Uterus (tissue), 4 donors: Measurements from ENCODE around the gene PANK4. TPM values are rescaled to one million over a fixed set of nuclear protein-coding genes. Genes with fewer than 3 reads are reported as not detected.

Source experiments
- DNase-seq, 2 donors: peaks; one replicate each; pipeline ENCODE4 v3.0.0-alpha.2; 2019 to 2020
- H3K27ac ChIP-seq, 2 donors: fragments of 200-600 bp; sonication (generic); 1 replicate in 1 of 2; 2 replicates in 1 of 2; pipeline ENCODE4 v1.5.1; 2016 to 2018
- H3K27me3 ChIP-seq, 2 donors: fragments of 200-600 bp; sonication (generic); one replicate each; pipeline ENCODE4 v1.5.1; 2018 to 2019; ENCODE audit warnings: control low read depth in 1 of 2
- H3K36me3 ChIP-seq, 2 donors: fragments of 200-600 bp; sonication (generic); one replicate each; pipeline ENCODE4 v1.5.1; 2019; ENCODE audit warnings: control low read depth in 1 of 2
- H3K4me1 ChIP-seq, 2 donors: fragments of 200-600 bp; sonication (generic); one replicate each; pipeline ENCODE4 v1.5.1; 2018 to 2019; ENCODE audit warnings: control low read depth in 1 of 2
- H3K4me3 ChIP-seq, 2 donors: fragments of 200-600 bp; sonication (generic); 1 replicate in 1 of 2; 2 replicates in 1 of 2; pipeline ENCODE4 v1.5.1; 2018 to 2019; ENCODE audit warnings: mild to moderate bottlenecking in 1 of 2
- H3K9me3 ChIP-seq, 2 donors: fragments of 200-600 bp; sonication (generic); one replicate each; pipeline ENCODE4 v1.5.1; 2019; ENCODE audit warnings: control low read depth in 1 of 2
- CTCF ChIP-seq, 4 experiments: fragments of 200-600 bp in 2 of 4; fragments of 450-650 bp in 2 of 4; sonication (generic) in 2 of 4; IDR thresholded peaks; one replicate each; pipeline ENCODE4 v1.5.1; 2016 to 2019; ENCODE audit warnings: antibody characterized with exemption in 4 of 4, mild to moderate bottlenecking in 2 of 4, moderate library complexity in 1 of 4
- POLR2A ChIP-seq, 2 donors: fragments of 450-650 bp; IDR thresholded peaks; one replicate each; pipeline ENCODE4 v1.6.1; 2016; ENCODE audit warnings: antibody characterized with exemption in 2 of 2, mild to moderate bottlenecking in 1 of 2, moderate library complexity in 1 of 2
- intact Hi-C: fragments of 100-400 bp; cut with DNase I; formaldehyde crosslinking; loops from one replicate; pipeline ENCODE4 v1.15.1; 2023; ENCODE audit warnings: low total_unique reads
- total RNA-seq, 4 donors: library from RNA; depleted of rRNA in 3 of 4; stranded (reverse); fragments of >200 nt in 3 of 4; gene quantifications; one replicate each; pipeline versions ENCODE4 v1.1.0 to v1.2.4, GENCODE V29; 2014 to 2023
- donor health status: DM: yes; HTN: yes; CAD: no.

Gene PANK4
- total RNA-seq, 4 donors from 2014 or later = 29.2 to 43.9 (median 33.6) TPM

GRCh38 chr1:2532485-2533160 lies 6.2 kb upstream of the PANK4 start:
- no peak overlapping the region for H3K4me3 ChIP-seq
- no peaks in the 10 kb centered on the region for H3K36me3 ChIP-seq
- H3K27ac ChIP-seq = no peak overlapping the region
- no peaks in the 10 kb centered on the region for H3K9me3 ChIP-seq
- peaks cover 19 to 37% of the 10 kb centered on the region in 2 donors for H3K27me3 ChIP-seq
- DNase-seq = no peak
- intact Hi-C loops = no loop called here
- TF ChIP-seq CTCF (IDR thresholded peaks at IDR 0.05) (no peak), POLR2A (IDR thresholded peaks at IDR 0.05) (no peak)
- H3K4me1 ChIP-seq = peaks cover 0 to 12% of the 10 kb centered on the region in 2 donors

GRCh38 chr1:2530513-2531361 lies 4.3 kb upstream of the PANK4 start:
- peaks cover 0 to 17% of the 10 kb centered on the region in 2 donors for H3K4me1 ChIP-seq
- H3K27me3 ChIP-seq = peaks cover 19 to 37% of the 10 kb centered on the region in 2 donors

GRCh38 chr1:2529784-2530512 lies 3.6 kb upstream of the PANK4 start, which contains the start of gene HES5:
Gene HES5 (minus strand): TSS chr1:2530263. CDS start chr1:2530164, 99 bp downstream.
- H3K27me3 ChIP-seq = peaks cover 19 to 34% of the 10 kb centered on the region in 2 donors

More at GRCh38 chr1:2530513-2531361, 4.3 kb upstream of the PANK4 start:
- H3K36me3 ChIP-seq = no peaks in the 10 kb centered on the region
- intact Hi-C loops = no loop called here
- no peak for DNase-seq
- no peak for TF ChIP-seq CTCF (IDR thresholded peaks at IDR 0.05)
- no peak for TF ChIP-seq POLR2A (IDR thresholded peaks at IDR 0.05)
- H3K4me3 ChIP-seq = no peak overlapping the region
- H3K9me3 ChIP-seq = no peaks in the 10 kb centered on the region
- peak overlapping the region in 1 of 2 donors; percentile 38 for H3K27ac ChIP-seq

GRCh38 chr1:2528966-2529783 lies 2.8 kb upstream of the PANK4 start:
- peaks cover 0 to 30% of the 10 kb centered on the region in 2 donors for H3K4me1 ChIP-seq
- H3K27ac ChIP-seq = peak overlapping the region; percentile 15 to 46
- no peak for DNase-seq
- H3K9me3 ChIP-seq = no peaks in the 10 kb centered on the region
- TF ChIP-seq CTCF (IDR thresholded peaks at IDR 0.05) (no peak), POLR2A (IDR thresholded peaks at IDR 0.05) (no peak)
- H3K4me3 ChIP-seq = no peak overlapping the region
- H3K27me3 ChIP-seq = peaks cover 19 to 30% of the 10 kb centered on the region in 2 donors
- intact Hi-C loops = no loop called here
- H3K36me3 ChIP-seq = no peaks in the 10 kb centered on the region

More at GRCh38 chr1:2529784-2530512, 3.6 kb upstream of the PANK4 start, which contains the start of gene HES5:
- H3K27ac ChIP-seq = peak within 1 kb of the TSS; percentile 38 to 46
- no peak within 1 kb of the TSS for H3K4me3 ChIP-seq
- no peaks in the 10 kb centered on the region for H3K36me3 ChIP-seq
- intact Hi-C loops = no loop called here
- DNase-seq = no peak
- peaks cover 0 to 22% of the 10 kb centered on the region in 2 donors for H3K4me1 ChIP-seq
- H3K9me3 ChIP-seq = no peaks in the 10 kb centered on the region
- peak; percentile 12 to 36 for TF ChIP-seq POLR2A (IDR thresholded peaks at IDR 0.05)
- TF ChIP-seq CTCF (IDR thresholded peaks at IDR 0.05) = no peak
